ENCODE measurements around the gene UXS1. TPM values are rescaled to one million over a fixed set of nuclear protein-coding genes. Genes with fewer than 3 reads are reported as not detected.

Gene UXS1
- total and polyA plus RNA-seq, 11 donors, result 11.0 to 36.9 (median 30.9) TPM

- peak; percentile 27 to 73 (median 46) for DNase-seq
- Histone ChIP-seq H3K36me3 (no peaks in the 10 kb centered on the region), H3K27ac (peak overlapping the region in 4 of 12 donors; percentile 30 to 46 (median 38)), H3K9me3 (no peaks in the 10 kb centered on the region), H3K4me3 (peak overlapping the region; percentile 44 to 71 (median 56)), H3K4me1 (peaks cover 0 to 19% (median 7%) of the 10 kb centered on the region in 12 donors), H3K27me3 (peaks cover 0 to 21% (median 10%) of the 10 kb centered on the region in 9 donors)
- intact Hi-C loops (cut with DNase I), result loop anchor here in 3 of 10 donors (5.0 to 10.0 kb wide), 3 partner anchors 33 to 321 kb away; partner anchors contain the start of gene NCK2 (in 1 of the 3)
- TF ChIP-seq POLR2A (IDR thresholded peaks at IDR 0.05) (no peak), CTCF (IDR thresholded peaks at IDR 0.05) (no peak)
- ATAC-seq, result peak in 3 of 4 donors; percentile 57 to 81 (median 70)
- WGBS, 4 donors, result 4 to 16% (median 9%) methylated on average over 26 to 68 of the region's 68 CpGs
Observed at GRCh38 chr2:106065268-106065982, 128.7 kb downstream of the UXS1 start.

GRCh38 chr2:106063181-106063580, 130.9 kb downstream of the UXS1 start:
- H3K4me1 ChIP-seq, result peaks cover 0 to 19% (median 7%) of the 10 kb centered on the region in 12 donors
- no peak for TF ChIP-seq POLR2A (IDR thresholded peaks at IDR 0.05)
- no peak for TF ChIP-seq CTCF (IDR thresholded peaks at IDR 0.05)
- H3K4me3 ChIP-seq, result no peak overlapping the region
- intact Hi-C loops (cut with DNase I), result loop anchor here in 3 of 10 donors (10.0 kb wide), 2 partner anchors 138 to 318 kb away; partner anchors contain the start of gene NCK2 (in 1 of the 3)
- no peaks in the 10 kb centered on the region for H3K36me3 ChIP-seq
- peaks cover 0 to 21% (median 10%) of the 10 kb centered on the region in 9 donors for H3K27me3 ChIP-seq
- H3K27ac ChIP-seq, result peak overlapping the region in 1 of 12 donors; percentile 30
- WGBS, 4 donors, result 76 to 83% (median 78%) methylated on average over 5 of the region's 5 CpGs
- ATAC-seq (no peak), DNase-seq (no peak)
- no peaks in the 10 kb centered on the region for H3K9me3 ChIP-seq

- peaks cover 0 to 21% (median 10%) of the 10 kb centered on the region in 9 donors for H3K27me3 ChIP-seq
- WGBS, 4 donors, result 74 to 89% (median 88%) methylated on average over 5 of the region's 5 CpGs
- TF ChIP-seq POLR2A (IDR thresholded peaks at IDR 0.05), result no peak
- no peak for TF ChIP-seq CTCF (IDR thresholded peaks at IDR 0.05)
- peak overlapping the region in 1 of 12 donors; percentile 30 for H3K27ac ChIP-seq
- intact Hi-C loops (cut with DNase I), result loop anchor here in 3 of 10 donors (10.0 kb wide), 2 partner anchors 138 to 318 kb away; partner anchors contain the start of gene NCK2 (in 1 of the 3)
- no peaks in the 10 kb centered on the region for H3K36me3 ChIP-seq
- H3K4me3 ChIP-seq, result no peak overlapping the region
- H3K9me3 ChIP-seq, result no peaks in the 10 kb centered on the region
- peak in 3 of 4 donors; percentile 46 to 69 (median 68) for ATAC-seq
- peaks cover 0 to 19% (median 7%) of the 10 kb centered on the region in 12 donors for H3K4me1 ChIP-seq
- peak in 4 of 5 donors; percentile 42 to 55 (median 48) for DNase-seq
Observed at GRCh38 chr2:106062627-106063026, 131.5 kb downstream of the UXS1 start.

Data from heart left ventricle (tissue), 16 donors.